Neural cell (in vitro differentiated cells): ENCODE measurements around the gene VAV2. TPM values are rescaled to one million over a fixed set of nuclear protein-coding genes. Genes with fewer than 3 reads are reported as not detected.

ENCODE experiments used
- H2AFZ ChIP-seq: fragments of 200-600, 300-800 bp; sonication (generic), shearing (Covaris generic); 2 replicates; pipeline ENCODE4 v1.6.0; 2014; ENCODE audit warnings: low read depth, mild to moderate bottlenecking, antibody characterized with exemption, low read length, moderate library complexity
- H3F3A ChIP-seq: fragments of 200-600 bp; shearing (Covaris generic); 2 replicates; pipeline ENCODE4 v1.6.1; 2016; ENCODE audit warnings: mild to moderate bottlenecking, moderate library complexity, mixed read lengths, antibody characterized with exemption, low read length; ENCODE audit not compliant: insufficient read depth, poor library complexity, severe bottlenecking
- H3K27ac ChIP-seq: fragments of 200-600, 300-800 bp; sonication (generic), shearing (Covaris generic); 2 replicates; pipeline ENCODE4 v1.5.1; 2014; ENCODE audit warnings: mild to moderate bottlenecking, low read length, moderate library complexity
- H3K27me3 ChIP-seq: fragments of 300-800, 200-600 bp; sonication (generic), shearing (Covaris generic); 2 replicates; pipeline ENCODE4 v1.6.0; 2014; ENCODE audit warnings: mild to moderate bottlenecking, low read depth, low read length, moderate library complexity; ENCODE audit not compliant: insufficient read depth
- H3K36me3 ChIP-seq: fragments of 300-800, 200-600 bp; sonication (generic), shearing (Covaris generic); 2 replicates; pipeline ENCODE4 v1.5.1; 2014; ENCODE audit warnings: mild to moderate bottlenecking, antibody characterized with exemption, low read length, moderate library complexity; ENCODE audit not compliant: insufficient read depth
- H3K4me2 ChIP-seq: fragments of 300-800, 200-600 bp; sonication (generic), shearing (Covaris generic); 2 replicates; pipeline ENCODE4 v1.6.0; 2014; ENCODE audit warnings: mild to moderate bottlenecking, low read length
- H3K4me3 ChIP-seq: fragments of 300-800, 200-600 bp; sonication (generic), shearing (Covaris generic); 2 replicates; pipeline ENCODE4 v1.5.1; 2014; ENCODE audit warnings: mild to moderate bottlenecking, low read length, moderate library complexity
- H3K79me2 ChIP-seq: fragments of 200-600 bp; shearing (Covaris generic); replicated peaks from 2 replicates; pipeline ENCODE4 v1.6.0; 2014; ENCODE audit warnings: mild to moderate bottlenecking, low read length, moderate library complexity; ENCODE audit not compliant: insufficient read depth
- H3K9ac ChIP-seq: fragments of 300-800, 200-600 bp; sonication (generic), shearing (Covaris generic); 2 replicates; pipeline ENCODE4 v1.6.1; 2016; ENCODE audit warnings: mild to moderate bottlenecking, low read length, mixed read lengths
- H3K9me2 ChIP-seq: fragments of 200-600 bp; shearing (Covaris generic); 2 replicates; pipeline ENCODE4 v1.6.1; 2016; ENCODE audit warnings: mild to moderate bottlenecking, low read length, mixed read lengths; ENCODE audit not compliant: insufficient read depth
- H3K9me3 ChIP-seq: fragments of 200-600, 300-800 bp; sonication (generic), shearing (Covaris generic); 2 replicates; pipeline ENCODE4 v1.6.1; 2016; ENCODE audit warnings: mild to moderate bottlenecking, mixed run types, low read length, moderate library complexity, mixed read lengths
- H4K20me1 ChIP-seq: fragments of 200-600 bp; shearing (Covaris generic); 2 replicates; pipeline ENCODE4 v1.6.1; 2016; ENCODE audit warnings: mild to moderate bottlenecking, mixed run types; ENCODE audit not compliant: insufficient read depth
- EP300 ChIP-seq: fragments of 450-650 bp; conservative IDR thresholded peaks from 2 replicates; pipeline ENCODE4 v1.6.1; 2014; ENCODE audit warnings: antibody characterized with exemption, mild to moderate bottlenecking, moderate library complexity; ENCODE audit not compliant: poor library complexity, severe bottlenecking
- EZH2 ChIP-seq: fragments of 200-600, 300-800 bp; shearing (Covaris generic), sonication (generic); IDR thresholded peaks from 2 replicates; pipeline ENCODE4 v1.6.1; 2014; ENCODE audit warnings: antibody characterized with exemption, low read length, borderline replicate concordance, mild to moderate bottlenecking; ENCODE audit not compliant: insufficient read depth, poor library complexity, severe bottlenecking
- MXI1 ChIP-seq: fragments of 450-650 bp; conservative IDR thresholded peaks from 2 replicates; pipeline ENCODE4 v1.6.1; 2014; ENCODE audit warnings: antibody characterized with exemption, mild to moderate bottlenecking; ENCODE audit not compliant: poor library complexity, severe bottlenecking
- POLR2AphosphoS5 ChIP-seq: IDR thresholded peaks from 2 replicates; pipeline ENCODE4 v1.6.1; 2012
- RAD21 ChIP-seq: fragments of 450-650 bp; conservative IDR thresholded peaks from 2 replicates; pipeline ENCODE4 v1.6.1; 2014; ENCODE audit warnings: antibody characterized with exemption, mild to moderate bottlenecking, moderate library complexity
- SMC3 ChIP-seq: fragments of 450-650 bp; conservative IDR thresholded peaks from 2 replicates; pipeline ENCODE4 v1.6.1; 2014; ENCODE audit warnings: antibody characterized with exemption, mild to moderate bottlenecking, moderate library complexity; ENCODE audit not compliant: poor library complexity
- TAF1 ChIP-seq: IDR thresholded peaks from 2 replicates; pipeline ENCODE4 v1.6.1; 2012; ENCODE audit warnings: low read depth
- polyA plus RNA-seq: library from polyadenylated mRNA; depleted of rRNA; stranded (reverse); fragments of >200 nt; gene quantifications from 2 replicates; pipeline ENCODE4 v1.2.3, GENCODE V29; 2014
- TF ChIP-seq, protein P1 (sequence below): fragments of 450-650 bp; IDR thresholded peaks from 2 replicates; pipeline ENCODE4 v1.5.1; 2014; ENCODE audit warnings: antibody characterized with exemption, mild to moderate bottlenecking, moderate library complexity; ENCODE audit not compliant: poor library complexity, severe bottlenecking
- TF ChIP-seq, protein P2 (sequence below): IDR thresholded peaks from 2 replicates; pipeline ENCODE4 v1.6.1; 2012; ENCODE audit warnings: borderline replicate concordance

The VAV2 gene
- polyA plus RNA-seq, 1 donor from 2014 or later: 35.2 TPM

DNA sequence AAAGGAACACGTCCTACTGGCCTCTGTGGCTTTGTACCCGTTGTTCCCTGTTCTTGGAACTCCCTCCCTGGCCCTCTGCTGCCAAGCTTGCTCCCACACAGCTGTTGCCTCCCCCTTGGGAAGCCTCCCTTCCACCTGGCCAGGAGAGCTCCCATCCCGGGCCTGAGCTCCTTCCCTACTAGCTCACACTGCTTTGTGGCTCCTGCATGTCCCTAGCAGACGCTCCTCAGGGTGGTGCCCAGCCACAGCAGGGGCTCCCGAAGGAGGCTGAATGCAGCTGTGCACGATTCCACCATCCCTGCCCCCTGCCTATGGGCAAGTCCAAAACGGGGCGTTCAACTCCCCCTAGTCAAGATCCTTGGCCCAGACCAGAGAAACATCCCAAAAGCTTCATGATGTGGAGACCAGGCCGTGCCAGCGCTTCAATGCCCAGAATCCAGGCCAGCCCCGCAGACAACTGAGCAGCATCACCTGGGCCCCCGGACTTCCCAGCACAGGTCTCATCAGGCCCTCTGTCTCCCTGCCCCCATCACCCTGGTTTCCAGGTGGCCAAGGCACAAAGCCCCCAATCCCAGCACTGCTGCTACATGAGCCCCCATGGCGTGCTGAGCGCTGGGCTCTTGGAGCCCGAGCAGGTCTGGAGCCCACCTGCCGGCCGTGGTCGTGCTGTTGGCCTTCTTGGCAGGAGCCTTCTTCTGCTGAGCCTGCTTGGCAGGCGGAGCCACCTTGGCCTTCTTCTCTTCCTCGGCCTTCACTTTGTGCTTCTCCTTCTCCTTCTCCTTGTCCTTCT, 47.5 kb upstream of the VAV2 start:
- no peaks in the 10 kb centered on the region for H3K9me3 ChIP-seq
- no peak overlapping the region for H2AFZ ChIP-seq
- no peak overlapping the region for H3K4me3 ChIP-seq
- H3K27ac ChIP-seq: no peak overlapping the region
- no peaks in the 10 kb centered on the region for H3K79me2 ChIP-seq
- H3K27me3 ChIP-seq: no peaks in the 10 kb centered on the region
- TF ChIP-seq POLR2AphosphoS5 (no peak), EP300 (no peak), EZH2 (no peak), MXI1 (no peak), TAF1 (no peak), RAD21 (no peak), SMC3 (no peak)
- TF ChIP-seq, protein P1, sequence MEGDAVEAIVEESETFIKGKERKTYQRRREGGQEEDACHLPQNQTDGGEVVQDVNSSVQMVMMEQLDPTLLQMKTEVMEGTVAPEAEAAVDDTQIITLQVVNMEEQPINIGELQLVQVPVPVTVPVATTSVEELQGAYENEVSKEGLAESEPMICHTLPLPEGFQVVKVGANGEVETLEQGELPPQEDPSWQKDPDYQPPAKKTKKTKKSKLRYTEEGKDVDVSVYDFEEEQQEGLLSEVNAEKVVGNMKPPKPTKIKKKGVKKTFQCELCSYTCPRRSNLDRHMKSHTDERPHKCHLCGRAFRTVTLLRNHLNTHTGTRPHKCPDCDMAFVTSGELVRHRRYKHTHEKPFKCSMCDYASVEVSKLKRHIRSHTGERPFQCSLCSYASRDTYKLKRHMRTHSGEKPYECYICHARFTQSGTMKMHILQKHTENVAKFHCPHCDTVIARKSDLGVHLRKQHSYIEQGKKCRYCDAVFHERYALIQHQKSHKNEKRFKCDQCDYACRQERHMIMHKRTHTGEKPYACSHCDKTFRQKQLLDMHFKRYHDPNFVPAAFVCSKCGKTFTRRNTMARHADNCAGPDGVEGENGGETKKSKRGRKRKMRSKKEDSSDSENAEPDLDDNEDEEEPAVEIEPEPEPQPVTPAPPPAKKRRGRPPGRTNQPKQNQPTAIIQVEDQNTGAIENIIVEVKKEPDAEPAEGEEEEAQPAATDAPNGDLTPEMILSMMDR: no peak
- TF ChIP-seq, protein P2, sequence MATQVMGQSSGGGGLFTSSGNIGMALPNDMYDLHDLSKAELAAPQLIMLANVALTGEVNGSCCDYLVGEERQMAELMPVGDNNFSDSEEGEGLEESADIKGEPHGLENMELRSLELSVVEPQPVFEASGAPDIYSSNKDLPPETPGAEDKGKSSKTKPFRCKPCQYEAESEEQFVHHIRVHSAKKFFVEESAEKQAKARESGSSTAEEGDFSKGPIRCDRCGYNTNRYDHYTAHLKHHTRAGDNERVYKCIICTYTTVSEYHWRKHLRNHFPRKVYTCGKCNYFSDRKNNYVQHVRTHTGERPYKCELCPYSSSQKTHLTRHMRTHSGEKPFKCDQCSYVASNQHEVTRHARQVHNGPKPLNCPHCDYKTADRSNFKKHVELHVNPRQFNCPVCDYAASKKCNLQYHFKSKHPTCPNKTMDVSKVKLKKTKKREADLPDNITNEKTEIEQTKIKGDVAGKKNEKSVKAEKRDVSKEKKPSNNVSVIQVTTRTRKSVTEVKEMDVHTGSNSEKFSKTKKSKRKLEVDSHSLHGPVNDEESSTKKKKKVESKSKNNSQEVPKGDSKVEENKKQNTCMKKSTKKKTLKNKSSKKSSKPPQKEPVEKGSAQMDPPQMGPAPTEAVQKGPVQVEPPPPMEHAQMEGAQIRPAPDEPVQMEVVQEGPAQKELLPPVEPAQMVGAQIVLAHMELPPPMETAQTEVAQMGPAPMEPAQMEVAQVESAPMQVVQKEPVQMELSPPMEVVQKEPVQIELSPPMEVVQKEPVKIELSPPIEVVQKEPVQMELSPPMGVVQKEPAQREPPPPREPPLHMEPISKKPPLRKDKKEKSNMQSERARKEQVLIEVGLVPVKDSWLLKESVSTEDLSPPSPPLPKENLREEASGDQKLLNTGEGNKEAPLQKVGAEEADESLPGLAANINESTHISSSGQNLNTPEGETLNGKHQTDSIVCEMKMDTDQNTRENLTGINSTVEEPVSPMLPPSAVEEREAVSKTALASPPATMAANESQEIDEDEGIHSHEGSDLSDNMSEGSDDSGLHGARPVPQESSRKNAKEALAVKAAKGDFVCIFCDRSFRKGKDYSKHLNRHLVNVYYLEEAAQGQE: no peak
- no peak overlapping the region for H3K9ac ChIP-seq
- H4K20me1 ChIP-seq: no peaks in the 10 kb centered on the region
- no peaks in the 10 kb centered on the region for H3F3A ChIP-seq
- H3K9me2 ChIP-seq: no peaks in the 10 kb centered on the region
- H3K36me3 ChIP-seq: peaks cover 9% of the 10 kb centered on the region
- H3K4me2 ChIP-seq: no peak overlapping the region

DNA sequence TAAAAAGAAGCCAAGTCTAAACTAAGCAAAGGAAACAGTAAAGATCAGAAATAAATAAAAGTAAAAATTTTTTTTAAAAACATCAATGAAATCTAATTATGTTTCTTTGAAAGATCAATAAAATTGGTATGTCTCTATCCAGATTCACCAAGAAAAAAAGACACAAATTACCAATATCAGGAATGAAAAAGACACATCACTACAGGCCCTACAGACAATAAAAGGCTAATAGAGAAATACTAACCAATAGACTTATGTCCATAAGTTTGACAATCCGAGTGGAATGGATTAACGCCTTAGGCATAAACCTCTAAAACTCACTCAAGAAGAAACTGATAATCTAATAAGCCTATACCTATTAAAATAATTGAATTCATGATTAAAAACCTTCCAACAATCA, 45.5 kb upstream of the VAV2 start:
- Histone ChIP-seq H3K79me2 (no peaks in the 10 kb centered on the region), H3K4me2 (no peak overlapping the region), H3K36me3 (peaks cover 9% of the 10 kb centered on the region), H3K9me2 (no peaks in the 10 kb centered on the region), H3K9ac (no peak overlapping the region), H3K9me3 (no peaks in the 10 kb centered on the region), H3F3A (no peaks in the 10 kb centered on the region), H3K27me3 (no peaks in the 10 kb centered on the region), H4K20me1 (no peaks in the 10 kb centered on the region), H3K4me3 (no peak overlapping the region), H2AFZ (no peak overlapping the region), H3K27ac (no peak overlapping the region)
- TF ChIP-seq, protein P2: no peak
- TF ChIP-seq EZH2 (no peak), POLR2AphosphoS5 (no peak), RAD21 (no peak), EP300 (no peak), SMC3 (no peak), MXI1 (no peak), TAF1 (no peak)
- TF ChIP-seq, protein P1: no peak
